ENCODE measurements around the gene RAD21L1. TPM values are rescaled to one million over a fixed set of nuclear protein-coding genes. Genes with fewer than 3 reads are reported as not detected.

RAD21L1 gene
- total and polyA plus RNA-seq, 2 of the 8 experiments (the other 6 are each of a cell fraction or from before 2014, with no cell fraction given) = 0.06 to 0.26 TPM

DNA sequence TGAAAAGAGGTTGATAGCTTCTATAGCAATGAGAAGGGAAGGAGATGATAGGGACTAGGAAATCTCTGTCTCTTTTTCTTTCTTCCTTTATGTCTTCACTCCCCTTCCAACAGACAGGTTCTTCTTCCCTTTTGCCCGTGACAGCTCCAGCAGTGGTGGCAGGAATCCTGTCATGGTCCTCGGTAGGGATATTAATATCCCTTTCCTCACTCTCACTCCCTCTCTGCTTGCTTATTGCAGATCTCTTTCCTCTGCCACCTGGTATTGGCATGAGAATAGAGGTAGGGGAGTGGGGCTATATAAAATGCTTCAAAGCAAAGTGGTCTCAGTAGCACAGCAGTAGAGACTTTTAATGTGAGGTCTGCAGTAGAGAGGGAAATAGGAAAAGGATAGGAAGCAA is 19.7 kb downstream of the RAD21L1 start:
- Histone ChIP-seq H4K8ac (ENCODE audit: extremely low read depth, insufficient read depth, low read length) (no peak overlapping the region), H3K9me3 (ENCODE audit: insufficient read depth in 2 of 2, low read depth in 1 of 2, low read length in 1 of 2) (no peaks in the 10 kb centered on the region), H3K4me3 (ENCODE audit: extremely low read depth in 1 of 4, insufficient read depth in 2 of 4, low read depth in 3 of 4, low read length in 4 of 4) (no peak overlapping the region), H2AFZ (ENCODE audit: low read length) (no peak overlapping the region), H4K91ac (replicated peaks; ENCODE audit: insufficient read length, low read length) (no peak overlapping the region), H2BK15ac (ENCODE audit: low read length) (no peak overlapping the region), H3K14ac (ENCODE audit: insufficient read length) (no peak overlapping the region), H2BK5ac (ENCODE audit: low read depth, low read length) (no peak overlapping the region), H2BK20ac (ENCODE audit: low read length) (no peak overlapping the region), H3K23me2 (ENCODE audit: low read depth, low read length) (no peaks in the 10 kb centered on the region), H3K4me1 (replicated peaks in 1 of 4; ENCODE audit: control insufficient read depth in 3 of 4, insufficient read depth in 4 of 4, low read length in 3 of 4) (no peaks in the 10 kb centered on the region), H4K20me1 (replicated peaks in 1 of 2; ENCODE audit: control insufficient read depth in 1 of 2, insufficient read depth in 2 of 2, low read length in 2 of 2) (no peaks in the 10 kb centered on the region), H2AK5ac (ENCODE audit: low read depth, low read length) (no peak overlapping the region), H4K5ac (ENCODE audit: insufficient read length, low read depth, low read length) (no peak overlapping the region), H3K56ac (replicated peaks; ENCODE audit: insufficient read length, low read depth, low read length) (no peak overlapping the region), H3K4me2 (ENCODE audit: insufficient read depth in 1 of 2, low read depth in 2 of 2, low read length in 2 of 2) (no peak overlapping the region), H3K18ac (ENCODE audit: extremely low read depth, low read length) (no peak overlapping the region), H3K23ac (ENCODE audit: insufficient read length) (no peak overlapping the region), H3K27ac (ENCODE audit: low read depth, low read length) (no peak overlapping the region), H3K79me1 (ENCODE audit: low read depth, low read length) (no peaks in the 10 kb centered on the region), H3K27me3 (replicated peaks in 1 of 4; ENCODE audit: control insufficient read depth in 3 of 4, extremely low read depth in 1 of 4, insufficient read depth in 3 of 4, low read length in 3 of 4) (no peaks in the 10 kb centered on the region), H2BK120ac (replicated peaks; ENCODE audit: low read depth, low read length) (no peak overlapping the region), H3K36me3 (ENCODE audit: control insufficient read depth in 2 of 4, insufficient read depth in 4 of 4, low read length in 3 of 4) (no peaks in the 10 kb centered on the region), H2BK12ac (ENCODE audit: low read depth, low read length) (no peak overlapping the region), H3K9ac (replicated peaks in 1 of 4; ENCODE audit: extremely low read depth in 1 of 4, low read depth in 3 of 4, low read length in 3 of 4) (no peak overlapping the region), H3K4ac (replicated peaks; ENCODE audit: insufficient read length, low read depth, low read length) (no peak overlapping the region), H3K79me2 (ENCODE audit: control insufficient read depth in 1 of 2, insufficient read depth in 2 of 2, low read length in 2 of 2) (no peaks in the 10 kb centered on the region)
- CTCF ChIA-PET (ENCODE audit: partially characterized antibody) = interaction anchor here (1.0 kb wide), 1 partner anchor 9 kb away, joined by 3 read pairs; no protein-coding TSS in a partner anchor
- 79% methylated on average over 2 of the region's 2 CpGs; no CpG with 5 or more reads in 1 of the 2 experiments for WGBS, 2 experiments (ENCODE audit: extremely low coverage in 1 of 2, insufficient coverage in 1 of 2, insufficient read length in 1 of 2, insufficient replicate concordance in 2 of 2, low coverage in 1 of 2, low lambda C conversion rate in 2 of 2, missing lambda C conversion rate in 1 of 2)
- POLR2A ChIA-PET (ENCODE audit: partially characterized antibody) = no interaction called here
- no peak for DNase-seq (ENCODE audit: low read depth in 1 of 2, low spot score in 2 of 2)
- no peak for FAIRE-seq

Data from H1 (cell line).